HG03025 (cell line): ENCODE measurements around the gene OSBPL7.

ENCODE experiments used
- ATAC-seq: cut with Tn5 transposase; IDR thresholded peaks from one replicate; pipeline ENCODE4 v1.9.1; 2021; ENCODE audit warnings: mild to moderate bottlenecking, moderate library complexity; ENCODE audit not compliant: unreplicated experiment, low FRiP score

Gene OSBPL7

DNA sequence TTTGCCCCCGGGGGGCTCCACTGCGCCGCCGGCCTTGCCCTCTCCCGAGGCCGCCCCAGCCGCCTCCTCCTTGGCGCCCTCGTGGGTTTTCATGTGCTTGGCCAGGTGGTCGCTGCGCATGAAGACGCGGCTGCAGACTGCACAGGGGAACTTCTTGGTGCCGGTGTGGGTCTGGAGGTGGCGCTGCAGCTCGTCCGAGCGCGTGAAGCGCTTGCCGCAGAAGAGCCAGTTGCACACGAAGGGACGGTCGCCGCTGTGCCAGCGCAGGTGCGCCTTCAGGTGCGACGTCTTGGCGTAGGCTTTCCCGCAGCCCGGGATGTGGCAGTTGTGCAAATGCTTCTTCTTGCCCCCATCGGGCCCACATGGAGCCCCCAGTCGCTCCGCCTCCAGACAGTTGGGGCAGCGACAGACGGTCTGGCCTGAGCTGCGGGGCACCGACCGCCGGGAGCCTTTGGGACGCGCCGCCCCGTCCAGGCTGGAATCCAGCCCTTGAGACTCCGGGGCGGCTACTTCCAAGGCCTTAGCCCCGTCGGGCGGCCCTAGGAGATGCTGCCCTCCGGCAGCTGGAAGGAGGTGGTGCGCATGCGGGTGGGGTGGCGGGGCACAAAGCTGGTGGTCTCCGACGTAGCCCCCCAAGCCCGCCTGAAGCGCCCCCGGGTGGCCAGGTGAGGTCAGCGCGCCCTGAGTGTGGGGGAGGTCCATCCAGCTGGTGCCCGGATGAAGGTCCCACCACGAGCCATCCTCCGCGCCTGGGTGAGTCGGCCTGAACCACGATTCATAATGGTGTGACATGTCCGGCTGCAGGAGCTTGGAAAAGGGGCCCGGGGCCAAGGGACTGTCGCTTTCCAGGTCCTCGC is 26.0 kb upstream of the OSBPL7 start:
- no peak for ATAC-seq

GRCh38 chr17:47846716-47847340 is 25.2 kb upstream of the OSBPL7 start:
- ATAC-seq = no peak

- no peak for ATAC-seq
Observed at GRCh38 chr17:47845716-47846075, 24.1 kb upstream of the OSBPL7 start.

DNA sequence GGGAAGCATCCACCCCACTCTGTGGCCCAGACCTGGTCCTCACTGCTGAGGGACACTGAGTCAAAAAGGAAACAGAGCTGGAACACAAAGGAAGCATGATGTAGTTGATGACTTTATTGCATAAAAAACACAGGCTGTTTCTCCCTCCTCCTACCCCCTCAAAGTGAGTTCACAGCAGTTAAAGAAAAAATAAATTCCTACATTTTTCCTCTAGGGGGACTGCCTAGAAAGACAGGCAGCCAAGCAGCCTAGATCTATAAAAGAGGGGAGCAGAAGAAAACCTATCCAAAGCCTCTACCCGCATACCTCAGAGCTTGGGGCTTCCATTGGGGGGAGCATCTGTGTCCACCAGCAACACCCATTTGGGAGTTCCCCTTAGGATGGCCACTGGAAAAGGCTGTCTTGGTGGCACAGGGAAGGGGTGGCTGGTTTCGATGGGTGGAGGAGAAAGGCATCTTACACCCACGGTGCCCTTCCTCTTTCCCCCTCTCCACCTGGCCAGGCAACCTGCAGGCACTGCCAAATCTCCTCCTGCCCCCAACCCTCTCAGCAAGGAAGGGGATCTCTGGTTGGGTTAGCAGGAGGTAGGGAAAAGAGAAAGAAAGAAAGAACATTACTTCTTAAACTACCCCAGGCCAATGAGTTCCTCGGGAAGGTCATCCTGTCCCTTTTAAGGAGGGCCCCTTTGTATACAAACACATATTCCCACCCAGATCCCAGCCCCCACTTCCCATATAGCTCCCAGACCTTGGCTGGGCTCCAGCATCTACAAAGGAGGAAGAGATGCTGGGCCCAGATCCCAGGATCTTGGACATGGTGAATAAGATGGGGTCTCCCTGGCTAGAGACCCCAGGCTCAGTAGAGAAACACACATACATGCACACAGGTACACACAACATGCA is 23.5 kb upstream of the OSBPL7 start:
- ATAC-seq = no peak

DNA sequence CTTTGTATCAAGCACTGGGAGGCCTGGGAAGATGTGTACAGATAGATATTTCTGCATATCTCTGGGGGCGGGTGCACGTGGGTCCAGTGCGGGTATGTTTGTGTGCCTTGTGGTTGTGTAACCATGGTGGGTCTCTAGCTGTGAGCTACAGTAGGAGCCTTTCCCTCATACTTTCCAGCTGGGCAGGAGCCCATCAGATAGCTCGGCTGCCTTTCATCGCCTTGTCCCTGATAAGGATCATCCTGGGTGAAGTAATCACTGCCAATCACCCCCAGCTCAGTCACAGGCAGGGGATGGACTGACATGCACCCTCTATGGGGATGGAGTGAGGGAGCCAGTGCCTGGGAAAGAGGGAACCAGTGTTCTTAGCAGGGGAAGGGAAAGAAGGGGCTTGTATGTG is 22.6 kb upstream of the OSBPL7 start:
- ATAC-seq = no peak

DNA sequence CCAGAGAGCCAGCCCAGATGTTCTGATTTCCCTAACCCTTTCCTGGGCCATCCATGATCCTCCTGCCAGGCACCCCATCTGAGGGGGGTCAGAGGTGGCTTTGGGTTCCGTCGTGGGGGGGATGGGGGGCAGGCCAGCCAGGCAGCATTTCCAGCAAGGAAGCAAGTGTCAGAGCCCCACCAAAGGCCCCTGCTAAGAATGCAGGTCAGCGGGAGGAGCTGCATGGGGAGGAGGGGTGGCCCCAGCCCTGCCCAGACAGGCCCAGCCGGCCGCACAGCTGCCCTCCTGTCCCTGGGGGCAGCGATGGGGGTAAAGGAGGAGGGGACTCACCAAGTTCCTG is 21.8 kb upstream of the OSBPL7 start:
- ATAC-seq = no peak

GRCh38 chr17:47841488-47842291 is 20.1 kb upstream of the OSBPL7 start:
- no peak for ATAC-seq

DNA sequence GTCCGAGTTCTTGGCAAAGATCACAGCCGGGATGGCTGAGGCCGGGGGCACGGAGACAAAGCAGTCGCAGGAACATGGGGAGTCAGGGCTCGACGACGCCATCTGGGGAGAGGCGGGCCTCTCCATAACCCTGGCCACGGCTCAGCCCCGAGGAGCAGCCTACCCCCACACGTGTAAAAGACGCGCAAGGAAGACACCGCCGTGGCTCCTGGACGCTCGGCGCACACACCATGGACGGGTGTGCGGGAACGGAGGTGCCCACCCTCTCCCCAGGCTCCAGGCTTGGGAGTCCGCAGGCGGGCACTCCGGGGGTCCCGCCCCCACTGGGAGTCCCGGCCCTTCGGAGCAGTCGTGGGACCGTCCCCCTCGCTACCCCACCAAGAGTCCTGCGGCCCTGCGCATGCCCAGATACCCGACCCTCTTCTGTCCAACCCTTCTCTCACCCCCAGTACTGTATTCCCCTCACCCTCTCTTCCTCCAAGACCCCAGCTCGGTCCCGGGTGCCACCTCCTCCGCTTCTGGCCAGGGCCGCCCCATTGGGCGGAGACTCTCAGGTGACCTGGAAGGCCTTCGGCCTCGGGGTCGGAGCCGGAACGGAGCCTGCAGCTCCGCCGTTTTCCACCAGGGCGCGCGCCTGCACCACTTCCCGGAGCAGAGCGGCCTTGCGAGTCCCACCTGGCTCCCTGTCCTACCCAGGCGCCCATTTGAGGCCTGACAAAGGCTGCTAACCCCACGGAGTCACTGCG is 19.3 kb upstream of the OSBPL7 start, which contains the start of gene SCRN2:
Gene SCRN2 (minus strand): TSS at position 532 of the 746 bp plus-strand sequence. CDS start 430 bp downstream, at position 102.
- peak; percentile 59 for ATAC-seq

- ATAC-seq = no peak
Observed at GRCh38 chr17:47840001-47840741, 18.6 kb upstream of the OSBPL7 start.

GRCh38 chr17:47839071-47839470 is 17.5 kb upstream of the OSBPL7 start:
- no peak for ATAC-seq

DNA sequence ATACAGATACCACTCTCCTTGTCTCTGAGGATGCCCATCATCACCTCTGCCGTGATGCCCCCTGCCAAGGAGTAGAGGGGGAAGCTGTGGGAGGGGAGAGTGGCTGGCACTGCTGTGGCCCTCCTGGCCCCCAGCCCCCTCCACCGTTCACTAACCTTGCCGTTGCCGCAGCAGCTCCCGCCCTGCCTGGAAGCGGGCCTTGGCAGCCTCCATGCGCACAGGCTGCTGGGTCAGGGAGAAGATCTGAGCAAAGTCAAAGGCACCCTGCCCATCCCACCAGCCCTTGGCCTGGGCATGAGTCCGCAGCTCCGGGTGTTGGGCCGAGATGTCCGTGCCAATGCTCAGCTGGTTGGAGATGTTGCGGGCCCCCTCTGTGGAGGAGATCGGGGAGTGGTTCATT is 17.0 kb upstream of the OSBPL7 start:
- no peak for ATAC-seq

- no peak for ATAC-seq
Observed at GRCh38 chr17:47837401-47838039, 15.9 kb upstream of the OSBPL7 start.

GRCh38 chr17:47836601-47837000 is 15.0 kb upstream of the OSBPL7 start:
- ATAC-seq = no peak

DNA sequence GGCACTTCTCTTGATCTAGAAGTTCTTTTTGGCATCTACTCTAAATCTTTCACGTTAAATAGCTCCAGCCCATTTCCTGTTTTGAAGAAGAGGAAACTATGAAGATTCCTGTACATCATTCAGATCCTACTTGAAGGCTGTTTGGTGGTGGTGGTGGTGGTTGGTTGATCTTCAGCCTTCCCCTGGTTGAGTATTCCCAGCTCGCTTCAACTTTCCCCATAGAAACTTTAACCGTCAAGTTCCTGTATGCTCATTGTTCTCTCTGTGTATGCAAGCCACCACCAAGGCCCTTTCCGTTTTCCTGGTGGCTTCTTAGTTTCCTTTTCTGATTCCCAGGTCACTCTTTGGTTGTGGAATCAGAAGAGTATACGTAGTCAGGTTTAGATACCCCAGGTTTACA is 13.2 kb upstream of the OSBPL7 start:
- ATAC-seq = no peak

- ATAC-seq = no peak
Observed at GRCh38 chr17:47831934-47832327, 10.3 kb upstream of the OSBPL7 start.

DNA sequence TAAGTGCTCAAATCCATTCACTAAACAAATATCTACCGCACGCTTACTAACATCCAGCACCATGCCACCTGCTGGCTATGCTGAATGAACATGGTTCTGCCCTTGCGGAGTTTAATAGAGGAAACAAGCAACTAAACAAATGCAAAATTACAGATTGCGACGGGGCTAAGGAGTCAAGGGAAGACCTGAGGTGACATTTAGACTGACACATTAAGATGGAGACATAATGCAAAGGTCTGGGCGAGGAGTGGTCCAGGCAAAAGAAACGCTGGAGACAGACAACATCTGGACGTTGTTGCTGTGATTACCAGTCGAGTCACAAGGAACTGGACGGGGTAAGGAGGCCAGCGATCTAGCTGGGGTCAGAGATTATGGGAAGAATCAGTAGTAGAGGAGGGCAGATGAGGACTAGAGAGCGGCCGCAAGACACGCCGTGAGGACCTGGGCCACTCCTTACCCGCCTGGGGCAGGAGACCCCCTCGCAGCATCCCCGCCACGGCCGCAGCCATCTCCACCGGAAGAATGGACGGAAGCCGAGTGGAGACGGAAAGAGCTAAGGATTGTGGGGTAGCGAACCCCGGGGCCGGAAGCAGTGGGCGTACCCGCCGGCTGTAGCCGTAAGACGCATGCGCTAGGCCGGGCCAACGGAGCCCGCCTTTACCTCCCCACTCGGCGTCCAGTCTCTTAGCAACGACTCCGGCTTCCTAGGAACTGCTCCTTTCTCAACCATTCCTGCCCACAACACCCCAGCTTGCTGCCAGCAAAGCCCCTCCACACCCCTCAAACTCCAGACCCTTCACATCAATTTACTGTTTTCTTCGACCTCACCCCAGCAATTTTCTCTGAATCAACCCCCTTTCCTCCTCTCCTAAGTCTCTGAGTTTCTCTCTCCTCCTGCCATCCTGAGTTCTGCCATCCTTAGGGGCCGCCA is 9.7 kb upstream of the OSBPL7 start, which contains the start of the genes LRRC46 and MRPL10:
Gene LRRC46 (plus strand): TSS at position 668 of the 931 bp plus-strand sequence. CDS start 320 bp downstream, outside the sequence.
Gene MRPL10 (minus strand): TSS at position 539 of the 931 bp plus-strand sequence. CDS start 30 bp downstream, at position 509.
- ATAC-seq = peak; percentile 80

GRCh38 chr17:47830396-47831002 is 8.9 kb upstream of the OSBPL7 start:
- no peak for ATAC-seq
